H9 (cell line): ENCODE measurements around the gene UTS2B. TPM values are rescaled to one million over a fixed set of nuclear protein-coding genes. Genes with fewer than 3 reads are reported as not detected.

Source experiments
- DNase-seq: peaks from one replicate; pipeline ENCODE4 v3.0.0-alpha.2; 2017
- H2AFZ ChIP-seq: one replicate; pipeline ENCODE4 v1.6.1; 2013; ENCODE audit warnings: mild to moderate bottlenecking, low read length, control low read depth, moderate library complexity
- H2AK5ac ChIP-seq: 2 replicates; pipeline ENCODE4 v1.6.1; 2013; ENCODE audit warnings: low read length, control low read depth, mixed read lengths; ENCODE audit not compliant: insufficient read length
- H2BK120ac ChIP-seq: one replicate; pipeline ENCODE4 v1.6.1; 2013; ENCODE audit warnings: low read depth, mild to moderate bottlenecking, low read length, control low read depth, inconsistent platforms; ENCODE audit not compliant: poor library complexity, severe bottlenecking
- H2BK12ac ChIP-seq: 2 replicates; pipeline ENCODE4 v1.6.1; 2013; ENCODE audit warnings: low read length, control low read depth, mixed read lengths, low read depth; ENCODE audit not compliant: insufficient read length
- H2BK15ac ChIP-seq: 2 replicates; pipeline ENCODE4 v1.6.1; 2013; ENCODE audit warnings: low read depth, low read length, control low read depth
- H2BK20ac ChIP-seq: one replicate; pipeline ENCODE4 v1.6.1; 2013; ENCODE audit warnings: low read depth, mild to moderate bottlenecking, low read length, control low read depth, inconsistent platforms; ENCODE audit not compliant: poor library complexity, severe bottlenecking
- H2BK5ac ChIP-seq: 2 replicates; pipeline ENCODE4 v1.6.1; 2013; ENCODE audit warnings: low read length, control low read depth, mixed read lengths; ENCODE audit not compliant: insufficient read length
- H3K14ac ChIP-seq: 2 replicates; pipeline ENCODE4 v1.6.1; 2013; ENCODE audit warnings: low read length, control low read depth; ENCODE audit not compliant: insufficient read depth
- H3K18ac ChIP-seq: 2 replicates; pipeline ENCODE4 v1.6.1; 2013; ENCODE audit warnings: low read depth, mild to moderate bottlenecking, mixed read lengths, low read length, control low read depth; ENCODE audit not compliant: insufficient read length
- H3K23ac ChIP-seq: 2 replicates; pipeline ENCODE4 v1.6.1; 2013; ENCODE audit warnings: low read length, control low read depth, mixed read lengths, low read depth; ENCODE audit not compliant: insufficient read length
- H3K23me2 ChIP-seq: 2 replicates; pipeline ENCODE4 v1.6.1; 2013; ENCODE audit warnings: low read depth, mild to moderate bottlenecking, mixed read lengths, low read length, control low read depth; ENCODE audit not compliant: insufficient read length, poor library complexity, severe bottlenecking
- H3K27ac ChIP-seq: 2 replicates; pipeline ENCODE4 v1.5.1; 2013; ENCODE audit warnings: low read length, control low read depth, mixed read lengths, low read depth; ENCODE audit not compliant: insufficient read length
- H3K27me3 ChIP-seq: 2 replicates; pipeline ENCODE4 v1.6.1; 2013; ENCODE audit warnings: low read length, control low read depth, inconsistent platforms; ENCODE audit not compliant: insufficient read depth
- H3K4ac ChIP-seq: 2 replicates; pipeline ENCODE4 v1.6.1; 2013; ENCODE audit warnings: low read depth, mild to moderate bottlenecking, control low read depth, inconsistent platforms, low read length, moderate library complexity
- H3K4me1 ChIP-seq: 2 replicates; pipeline ENCODE4 v1.6.1; 2013; ENCODE audit warnings: low read length, control low read depth, inconsistent platforms; ENCODE audit not compliant: insufficient read depth
- H3K4me2 ChIP-seq: 2 replicates; pipeline ENCODE4 v1.6.1; 2013; ENCODE audit warnings: low read length, control low read depth, mixed read lengths; ENCODE audit not compliant: insufficient read length, insufficient read depth
- H3K56ac ChIP-seq: 2 replicates; pipeline ENCODE4 v1.6.1; 2013; ENCODE audit warnings: low read depth, mild to moderate bottlenecking, mixed read lengths, low read length, control low read depth; ENCODE audit not compliant: insufficient read length
- H3K79me1 ChIP-seq: 2 replicates; pipeline ENCODE4 v1.6.1; 2013; ENCODE audit warnings: low read depth, mild to moderate bottlenecking, moderate library complexity, low read length, control low read depth, inconsistent platforms; ENCODE audit not compliant: insufficient read depth, poor library complexity, severe bottlenecking
- H3K79me2 ChIP-seq: 2 replicates; pipeline ENCODE4 v1.6.1; 2013; ENCODE audit warnings: low read length, control low read depth, inconsistent platforms; ENCODE audit not compliant: insufficient read depth
- H3K9ac ChIP-seq: 2 replicates; pipeline ENCODE4 v1.6.1; 2013; ENCODE audit warnings: low read length, control low read depth, mixed read lengths; ENCODE audit not compliant: insufficient read length; ENCODE audit errors: extremely low read depth
- H3K9me3 ChIP-seq: one replicate; pipeline ENCODE4 v1.6.1; 2013; ENCODE audit warnings: low read depth, low read length, inconsistent platforms; ENCODE audit not compliant: control insufficient read depth
- H3T11ph ChIP-seq: one replicate; pipeline ENCODE4 v1.6.1; 2013; ENCODE audit warnings: mild to moderate bottlenecking, low read length, control low read depth, inconsistent platforms
- H4K20me1 ChIP-seq: one replicate; pipeline ENCODE4 v1.6.1; 2013; ENCODE audit not compliant: control insufficient read depth, insufficient read length, insufficient read depth
- H4K5ac ChIP-seq: 2 replicates; pipeline ENCODE4 v1.6.1; 2013; ENCODE audit warnings: low read depth, mild to moderate bottlenecking, mixed read lengths, low read length, control low read depth; ENCODE audit not compliant: insufficient read length
- H4K8ac ChIP-seq: replicated peaks from 2 replicates; pipeline ENCODE4 v1.6.1; 2013; ENCODE audit warnings: low read length, control low read depth, mixed read lengths, low read depth; ENCODE audit not compliant: insufficient read length
- H4K91ac ChIP-seq: 2 replicates; pipeline ENCODE4 v1.6.1; 2013; ENCODE audit warnings: low read depth, mild to moderate bottlenecking, moderate library complexity, mixed read lengths, low read length, control low read depth; ENCODE audit not compliant: insufficient read length
- H3K27ac Mint-ChIP-seq, 3 experiments: 2 replicates in 2 of 3; 3 replicates in 1 of 3; pipeline ENCODE4 v1.8.0; 2020 to 2021; ENCODE audit warnings: mixed read lengths in 3 of 3, mild to moderate bottlenecking in 1 of 3, moderate library complexity in 1 of 3
- H3K27me3 Mint-ChIP-seq: 2 replicates; pipeline ENCODE4 v1.8.0; 2021; ENCODE audit warnings: low read depth, mild to moderate bottlenecking, moderate library complexity, mixed read lengths
- H3K36me3 Mint-ChIP-seq, 3 experiments: 2 replicates in 2 of 3; 3 replicates in 1 of 3; pipeline ENCODE4 v1.8.0; 2020 to 2021; ENCODE audit warnings: low read depth in 3 of 3, mixed read lengths in 3 of 3; ENCODE audit not compliant: insufficient read depth in 1 of 3
- H3K4me1 Mint-ChIP-seq, 2 experiments: 2 replicates each; pipeline ENCODE4 v1.8.0; 2020; ENCODE audit warnings: mixed read lengths in 2 of 2
- H3K4me3 Mint-ChIP-seq, 2 experiments: 2 replicates in 1 of 2; 3 replicates in 1 of 2; pipeline ENCODE4 v1.8.0; 2020 to 2021; ENCODE audit warnings: mild to moderate bottlenecking in 2 of 2, mixed read lengths in 2 of 2, moderate library complexity in 1 of 2
- H3K9me3 Mint-ChIP-seq, 2 experiments: 2 replicates in 1 of 2; 3 replicates in 1 of 2; pipeline ENCODE4 v1.8.0; 2020; ENCODE audit warnings: mild to moderate bottlenecking in 2 of 2, mixed read lengths in 2 of 2, moderate library complexity in 1 of 2
- CTCF ChIP-seq: fragments of 200-600 bp; sonication (generic); conservative IDR thresholded peaks from 3 replicates; pipeline ENCODE4 v1.8.0; 2021; ENCODE audit warnings: antibody characterized with exemption, mild to moderate bottlenecking
- WGBS: extraction: QIAGEN DNeasy Blood & Tissue Kit; methylation state at CpG from one replicate; pipeline ENCODE4 v1.1.7; 2013; ENCODE audit warnings: missing lambda C conversion rate, low lambda C conversion rate, mixed read lengths; ENCODE audit not compliant: insufficient read length; ENCODE audit errors: extremely low coverage; 5-methylcytosine and 5-hydroxymethylcytosine counted together
- total RNA-seq: library from RNA; stranded (reverse); gene quantifications from 2 replicates; pipeline ENCODE4 v1.2.1, GENCODE V29; 2021

Gene UTS2B
- total RNA-seq, 1 experiment from 2014 or later = 0.09 TPM

DNA sequence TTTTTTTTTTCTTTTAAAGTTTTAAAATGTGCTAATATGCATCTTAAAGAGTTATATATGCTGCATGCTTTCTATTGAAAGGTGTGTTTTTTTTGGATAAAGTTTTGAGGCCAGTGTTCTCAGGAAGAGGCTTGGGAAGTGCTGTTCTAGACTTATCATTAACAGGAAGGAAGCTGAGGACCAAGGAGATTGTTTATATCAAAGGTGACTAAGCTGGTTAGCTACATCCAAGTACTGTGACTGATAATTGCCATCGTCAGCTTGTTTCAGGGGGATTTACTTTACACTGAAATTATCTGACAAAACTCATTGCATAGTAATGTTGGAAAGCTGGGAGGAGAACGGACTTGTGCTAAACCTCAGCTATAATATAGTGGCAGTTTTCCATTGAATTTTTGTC is 36.3 kb upstream of the UTS2B start:
- peaks cover 8% of the 10 kb centered on the region for H3K4me1 ChIP-seq

More for the DNA sequence above, 36.3 kb upstream of the UTS2B start:
- H3K18ac ChIP-seq = no peak overlapping the region
- H3K4me2 ChIP-seq = no peak overlapping the region
- no peak for TF ChIP-seq CTCF
- no peak overlapping the region for H2BK12ac ChIP-seq
- Mint-ChIP-seq H3K36me3 (peaks cover 6 to 11% (median 7%) of the 10 kb centered on the region in 3 experiments; a peak in 6 of 7 replicates), H3K27ac (peak overlapping the region in 1 of 3 experiments; percentile 64; a peak in 2 of 7 replicates), H3K9me3 (no peaks in the 10 kb centered on the region), H3K4me1 (peaks cover 41 to 55% of the 10 kb centered on the region in 2 experiments), H3K27me3 (no peaks in the 10 kb centered on the region), H3K4me3 (no peak overlapping the region)
- H3K23me2 ChIP-seq = no peaks in the 10 kb centered on the region
- H3K56ac ChIP-seq = no peak overlapping the region
- no peak overlapping the region for H3K4ac ChIP-seq
- no peak overlapping the region for H4K5ac ChIP-seq
- H3K27ac ChIP-seq = no peak overlapping the region
- no peak overlapping the region for H3K23ac ChIP-seq
- no peak overlapping the region for H2BK20ac ChIP-seq
- H3K79me1 ChIP-seq = no peaks in the 10 kb centered on the region
- DNase-seq = no peak
- H3K79me2 ChIP-seq = no peaks in the 10 kb centered on the region
- H3K14ac ChIP-seq = no peak overlapping the region
- no peak overlapping the region for H3K9ac ChIP-seq
- no peak overlapping the region for H4K8ac ChIP-seq
- no peak overlapping the region for H2BK5ac ChIP-seq
- H3K27me3 ChIP-seq = no peaks in the 10 kb centered on the region
- no peaks in the 10 kb centered on the region for H3K9me3 ChIP-seq
- no peak overlapping the region for H3T11ph ChIP-seq
- no peak overlapping the region for H2BK120ac ChIP-seq
- no peak overlapping the region for H4K91ac ChIP-seq
- H2AK5ac ChIP-seq = no peak overlapping the region
- WGBS = no CpG with 5 or more reads among the region's 2 CpGs
- H2AFZ ChIP-seq = no peak overlapping the region
- no peaks in the 10 kb centered on the region for H4K20me1 ChIP-seq
- no peak overlapping the region for H2BK15ac ChIP-seq
